M059J (cell line): ENCODE results near the gene LANCL1. TPM values are rescaled to one million over a fixed set of nuclear protein-coding genes. Genes with fewer than 3 reads are reported as not detected.

Source experiments
- DNase-seq: peaks from one replicate; pipeline ENCODE4 v3.0.0-alpha.2; 2012; ENCODE audit warnings: low read depth
- total RNA-seq: library from RNA; depleted of rRNA; stranded (reverse); fragments of >200 nt; shearing (Covaris generic); gene quantifications from 2 replicates; pipeline ENCODE4 v1.2.3, GENCODE V29; 2014; rRNA removed

The LANCL1 gene, protein sequence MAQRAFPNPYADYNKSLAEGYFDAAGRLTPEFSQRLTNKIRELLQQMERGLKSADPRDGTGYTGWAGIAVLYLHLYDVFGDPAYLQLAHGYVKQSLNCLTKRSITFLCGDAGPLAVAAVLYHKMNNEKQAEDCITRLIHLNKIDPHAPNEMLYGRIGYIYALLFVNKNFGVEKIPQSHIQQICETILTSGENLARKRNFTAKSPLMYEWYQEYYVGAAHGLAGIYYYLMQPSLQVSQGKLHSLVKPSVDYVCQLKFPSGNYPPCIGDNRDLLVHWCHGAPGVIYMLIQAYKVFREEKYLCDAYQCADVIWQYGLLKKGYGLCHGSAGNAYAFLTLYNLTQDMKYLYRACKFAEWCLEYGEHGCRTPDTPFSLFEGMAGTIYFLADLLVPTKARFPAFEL
- 28.0 and 46.6 TPM in 2 replicates for total RNA-seq

- DNase-seq = peak; percentile 89
Observed at GRCh38 chr2:210476194-210477128, at the start of gene LANCL1. TSS of gene LANCL1 (minus strand) at chr2:210476759. CDS start at chr2:210476396, 363 bp downstream.

DNA sequence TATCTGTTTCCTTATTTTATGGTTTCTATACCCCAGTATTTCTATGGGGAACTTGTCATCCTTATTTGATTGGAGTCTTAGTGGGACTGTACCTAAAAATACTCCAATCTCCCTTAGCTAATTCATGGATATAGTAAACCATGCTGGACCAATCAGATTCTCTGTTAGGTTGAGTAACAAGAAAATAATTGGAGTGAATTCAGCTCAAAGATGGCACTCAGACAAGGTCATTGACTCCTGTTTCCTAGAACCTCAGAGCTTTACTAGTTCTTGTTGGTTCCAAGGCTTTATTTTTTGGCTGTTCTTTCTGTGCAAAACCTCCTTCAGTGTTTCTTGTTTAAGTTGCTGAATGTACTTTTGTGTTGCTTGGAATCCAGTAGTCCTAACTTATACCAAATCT is 48.0 kb upstream of the LANCL1 start:
- no peak for DNase-seq

- no peak for DNase-seq
Observed at GRCh38 chr2:210523650-210524289, 47.2 kb upstream of the LANCL1 start.

- DNase-seq = no peak
Observed at GRCh38 chr2:210522399-210522798, 45.8 kb upstream of the LANCL1 start.

GRCh38 chr2:210519594-210519993 is 43.0 kb upstream of the LANCL1 start:
- no peak for DNase-seq

GRCh38 chr2:210517264-210517663 is 40.7 kb upstream of the LANCL1 start:
- no peak for DNase-seq

GRCh38 chr2:210515911-210516310 is 39.4 kb upstream of the LANCL1 start:
- DNase-seq = no peak

DNA sequence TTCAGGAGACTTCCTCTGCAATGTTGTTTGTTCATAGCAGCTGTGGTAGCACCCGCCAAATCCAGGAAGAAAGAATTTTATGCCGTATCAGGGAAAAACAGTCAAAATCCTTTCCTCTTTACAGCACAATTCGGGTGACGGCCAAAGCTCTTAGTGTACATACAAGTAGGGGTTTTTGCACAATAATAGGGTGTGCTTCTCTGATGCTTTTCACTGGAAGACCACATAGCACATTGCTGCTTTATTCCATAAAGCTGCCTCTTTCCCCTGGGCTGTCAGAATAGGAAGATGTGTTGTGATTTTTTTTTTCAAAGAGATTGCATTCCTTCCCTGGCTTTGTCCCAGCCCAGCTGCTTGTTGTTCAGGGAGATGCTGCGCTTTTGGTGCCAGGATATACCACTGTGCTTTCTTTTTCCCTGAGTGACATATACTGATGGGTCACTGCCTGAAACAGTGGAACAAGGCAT is 27.2 kb upstream of the LANCL1 start:
- DNase-seq = no peak

GRCh38 chr2:210503001-210503623 is 26.6 kb upstream of the LANCL1 start:
- peak; percentile 39 for DNase-seq

DNA sequence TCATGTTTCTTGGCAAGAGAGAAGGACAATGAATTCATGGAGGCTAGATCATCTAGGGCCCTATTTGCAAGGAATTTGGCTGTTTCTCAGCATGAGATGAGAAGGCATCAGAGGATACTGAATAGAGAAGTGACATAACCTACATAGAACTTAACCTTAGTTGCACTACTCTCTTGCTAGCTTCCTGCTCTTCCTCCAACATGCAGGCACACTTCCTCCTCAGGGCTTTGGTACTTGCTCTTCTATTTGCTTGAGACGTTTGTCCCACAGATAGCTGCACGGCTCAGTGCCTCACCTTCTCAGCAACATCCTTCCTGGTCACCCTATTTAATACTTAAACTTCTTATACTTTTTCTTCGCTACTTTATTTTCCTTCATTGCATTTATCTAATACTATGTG is 20.0 kb upstream of the LANCL1 start:
- DNase-seq = no peak

GRCh38 chr2:210493528-210493927 is 17.0 kb upstream of the LANCL1 start:
- no peak for DNase-seq

DNA sequence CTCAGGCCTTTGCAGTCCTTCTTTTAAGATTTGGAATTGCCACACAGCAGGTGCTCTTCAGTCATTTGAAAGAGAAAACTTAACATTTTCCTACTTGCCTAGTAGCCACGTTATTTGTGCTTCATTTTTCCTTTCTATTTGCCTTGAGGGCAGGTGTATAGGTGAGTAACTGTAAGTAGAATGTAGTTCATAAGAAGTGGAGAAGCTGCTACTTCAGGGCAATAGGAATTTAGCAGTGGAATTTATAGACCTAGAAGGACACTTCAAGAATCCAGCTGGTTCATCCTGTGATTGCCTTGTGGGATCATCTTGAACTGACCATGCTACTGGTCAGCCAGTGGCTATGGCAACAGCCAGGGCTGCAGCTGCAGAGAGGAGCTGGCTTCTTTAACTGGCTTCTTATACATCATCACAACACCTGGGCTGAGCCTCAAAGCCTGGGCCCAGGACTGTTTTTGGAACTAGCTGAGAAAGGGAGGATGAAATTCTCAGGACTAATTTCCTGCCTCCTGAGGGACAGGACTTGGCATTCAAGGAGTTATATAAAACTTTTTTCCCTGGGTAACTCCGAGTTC is 5.1 kb upstream of the LANCL1 start:
- DNase-seq = no peak

GRCh38 chr2:210480764-210481163 is 4.2 kb upstream of the LANCL1 start:
- DNase-seq = no peak

DNA sequence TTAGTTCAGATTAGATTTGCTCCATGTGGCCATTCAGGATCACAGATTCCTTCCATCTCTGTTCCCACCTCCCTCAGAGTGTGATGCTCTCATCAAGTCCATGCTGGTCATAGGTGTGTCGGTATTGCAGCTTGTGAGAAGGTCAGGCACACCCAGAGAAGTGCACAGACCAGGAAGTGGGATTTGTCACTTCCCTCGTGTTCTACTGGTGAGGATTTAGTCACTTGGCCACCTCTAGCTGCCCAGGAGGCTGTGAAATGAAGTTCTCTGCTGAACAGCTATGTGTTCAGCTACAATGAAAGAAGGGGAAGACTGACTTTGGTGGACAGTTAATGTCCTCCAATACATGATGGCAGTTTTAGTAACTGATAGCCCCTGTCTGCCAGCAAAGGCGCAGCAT is 3.5 kb upstream of the LANCL1 start:
- no peak for DNase-seq

DNA sequence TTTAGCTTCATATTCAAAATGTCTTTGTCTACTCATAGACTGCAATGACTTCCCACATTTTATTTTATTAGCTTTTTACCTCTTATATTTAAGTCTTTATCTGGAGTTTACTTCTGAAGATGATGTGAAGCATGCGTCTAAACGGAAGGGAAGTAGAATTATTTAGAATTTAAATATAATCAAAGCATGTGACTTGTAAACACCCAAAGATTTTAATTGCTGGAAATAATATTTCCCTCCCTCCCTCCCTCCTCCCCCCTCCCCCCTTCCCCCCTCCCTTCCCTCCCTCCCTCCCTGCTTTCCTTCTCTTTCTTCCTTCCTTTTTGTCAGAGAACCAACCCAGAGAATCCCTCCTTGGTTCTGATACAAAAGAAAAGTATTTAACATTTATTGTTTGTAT is 2.1 kb upstream of the LANCL1 start:
- DNase-seq = no peak

DNA sequence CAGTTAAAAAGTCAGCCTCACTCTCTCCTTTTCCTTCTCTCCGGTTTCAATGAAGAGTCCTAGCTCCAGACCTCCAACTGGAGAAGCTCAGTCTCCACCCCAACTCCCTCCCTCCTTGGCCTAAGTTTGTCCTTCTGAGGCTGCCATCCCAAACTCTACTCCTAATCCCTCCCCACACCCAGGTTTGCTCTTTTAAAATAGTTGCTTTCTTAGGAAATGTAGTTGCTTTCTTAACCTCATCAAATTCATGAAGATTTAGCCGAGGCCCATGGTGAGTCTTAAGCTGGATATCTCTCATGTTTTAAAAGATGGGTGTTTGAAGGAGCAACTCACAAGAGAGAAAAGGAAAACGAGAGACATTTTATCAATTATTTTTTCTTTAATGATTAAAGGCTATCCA is 937 bp upstream of the LANCL1 start:
- peak; percentile 67 for DNase-seq

- no peak for DNase-seq
Observed at GRCh38 chr2:210475706-210476105, 853 bp downstream of the LANCL1 start.

DNA sequence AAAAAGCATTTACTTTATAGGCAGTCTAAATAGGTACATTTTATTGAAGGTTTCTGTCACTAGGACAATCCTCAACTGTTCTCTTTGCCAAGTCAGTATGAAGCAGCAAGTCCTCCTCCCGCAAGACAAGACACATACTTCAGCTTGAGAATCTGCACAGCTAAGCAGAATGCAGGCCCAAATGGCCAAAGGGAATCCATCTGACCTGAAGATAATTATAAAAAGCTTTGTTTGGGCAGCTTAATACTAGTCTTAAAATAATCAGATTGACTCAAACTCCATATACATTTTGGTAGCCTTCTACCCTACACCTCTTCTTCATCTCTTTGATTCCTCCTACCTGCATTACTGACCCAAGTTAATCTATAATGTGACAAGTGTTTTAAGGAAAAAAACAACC is 1.8 kb downstream of the LANCL1 start:
- DNase-seq = no peak

- no peak for DNase-seq
Observed at GRCh38 chr2:210461401-210461800, 15.2 kb downstream of the LANCL1 start.

DNA sequence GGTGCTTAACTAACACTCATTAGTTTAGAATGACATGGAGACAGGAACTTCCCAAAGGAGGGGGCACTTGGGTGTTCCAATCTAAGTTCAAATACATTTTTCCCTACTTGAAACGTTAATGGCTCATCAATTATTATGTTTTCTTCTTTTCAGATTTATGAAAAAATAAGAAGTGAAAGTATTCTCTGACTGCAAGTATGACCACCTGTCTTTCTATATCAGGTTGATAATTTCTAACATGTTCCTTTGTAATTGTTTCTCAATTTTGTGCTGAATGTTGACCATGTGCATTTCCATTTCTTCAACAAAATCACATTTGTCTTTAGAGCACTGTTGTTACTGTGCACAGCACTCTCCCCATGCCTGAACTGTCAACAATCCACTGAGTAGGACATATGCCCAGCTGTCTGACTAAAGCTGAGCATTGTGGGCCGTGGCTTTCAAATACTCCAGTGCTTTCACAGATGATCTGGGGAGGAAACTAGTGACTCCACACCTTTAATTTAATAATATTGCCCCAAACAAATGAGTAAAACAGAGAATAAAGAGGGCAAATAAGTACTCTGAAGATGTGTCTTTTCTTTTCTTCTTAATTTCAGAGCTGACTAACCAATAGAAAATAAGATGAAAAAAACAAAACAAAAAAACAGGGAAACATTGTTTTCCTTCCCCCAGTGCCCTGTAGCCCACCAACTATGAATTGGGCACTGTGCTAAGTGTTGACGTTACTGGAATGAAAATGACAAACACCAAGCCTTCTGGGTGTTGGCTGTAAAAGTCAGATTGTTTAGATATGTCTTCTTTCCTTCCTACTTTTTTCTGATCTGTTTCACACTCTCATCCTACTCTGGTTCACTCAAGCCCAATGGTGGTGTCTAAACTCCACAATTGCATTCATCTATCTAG is 16.0 kb downstream of the LANCL1 start:
- no peak for DNase-seq
